PFSK-1 (cell line): Measurements from ENCODE around the gene TRIM9.

Source experiments
- POLR2AphosphoS5 ChIP-seq: IDR thresholded peaks from 2 replicates; pipeline ENCODE4 v1.6.1; 2012; ENCODE audit warnings: low read depth, mild to moderate bottlenecking, control low read depth, low read length, moderate library complexity
- SIN3A ChIP-seq: IDR thresholded peaks from 2 replicates; pipeline ENCODE4 v1.6.1; 2012; ENCODE audit warnings: mild to moderate bottlenecking, low read length, moderate library complexity, borderline replicate concordance; ENCODE audit not compliant: insufficient read depth
- TAF1 ChIP-seq: IDR thresholded peaks from 2 replicates; pipeline ENCODE4 v1.6.1; 2012; ENCODE audit warnings: low read length, control low read depth, borderline replicate concordance; ENCODE audit not compliant: insufficient read depth
- TF ChIP-seq, protein P1 (sequence below), 2 experiments: IDR thresholded peaks; 2 replicates each; pipeline versions ENCODE4 v1.6.1 to v1.8.0; 2011 to 2012; ENCODE audit warnings: low read depth in 2 of 2, low read length in 2 of 2, control low read depth in 1 of 2, inconsistent platforms in 1 of 2, mild to moderate bottlenecking in 1 of 2, moderate library complexity in 1 of 2; ENCODE audit not compliant: insufficient read depth in 1 of 2

DNA sequence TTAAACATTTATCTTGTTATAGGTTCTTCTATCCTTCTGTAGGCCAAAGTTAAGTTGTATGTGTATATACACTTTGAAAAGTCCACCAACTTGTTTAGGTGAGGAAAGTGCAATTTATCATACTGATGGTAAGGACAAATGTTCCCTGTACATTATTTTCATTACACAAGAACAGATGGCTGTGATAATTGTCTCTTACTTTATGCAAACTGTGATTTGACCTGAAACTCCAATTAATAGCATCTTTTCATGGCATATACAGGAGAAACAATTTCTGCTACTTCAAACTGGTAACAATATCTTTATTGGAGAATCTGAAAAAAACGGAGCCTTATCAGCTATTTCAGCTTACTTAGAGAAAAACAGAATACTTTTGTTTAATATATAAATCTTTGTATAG lies 5.6 kb downstream of the TRIM9 start:
- TF ChIP-seq POLR2AphosphoS5 (no peak), TAF1 (no peak), SIN3A (no peak)
- TF ChIP-seq, protein P1, sequence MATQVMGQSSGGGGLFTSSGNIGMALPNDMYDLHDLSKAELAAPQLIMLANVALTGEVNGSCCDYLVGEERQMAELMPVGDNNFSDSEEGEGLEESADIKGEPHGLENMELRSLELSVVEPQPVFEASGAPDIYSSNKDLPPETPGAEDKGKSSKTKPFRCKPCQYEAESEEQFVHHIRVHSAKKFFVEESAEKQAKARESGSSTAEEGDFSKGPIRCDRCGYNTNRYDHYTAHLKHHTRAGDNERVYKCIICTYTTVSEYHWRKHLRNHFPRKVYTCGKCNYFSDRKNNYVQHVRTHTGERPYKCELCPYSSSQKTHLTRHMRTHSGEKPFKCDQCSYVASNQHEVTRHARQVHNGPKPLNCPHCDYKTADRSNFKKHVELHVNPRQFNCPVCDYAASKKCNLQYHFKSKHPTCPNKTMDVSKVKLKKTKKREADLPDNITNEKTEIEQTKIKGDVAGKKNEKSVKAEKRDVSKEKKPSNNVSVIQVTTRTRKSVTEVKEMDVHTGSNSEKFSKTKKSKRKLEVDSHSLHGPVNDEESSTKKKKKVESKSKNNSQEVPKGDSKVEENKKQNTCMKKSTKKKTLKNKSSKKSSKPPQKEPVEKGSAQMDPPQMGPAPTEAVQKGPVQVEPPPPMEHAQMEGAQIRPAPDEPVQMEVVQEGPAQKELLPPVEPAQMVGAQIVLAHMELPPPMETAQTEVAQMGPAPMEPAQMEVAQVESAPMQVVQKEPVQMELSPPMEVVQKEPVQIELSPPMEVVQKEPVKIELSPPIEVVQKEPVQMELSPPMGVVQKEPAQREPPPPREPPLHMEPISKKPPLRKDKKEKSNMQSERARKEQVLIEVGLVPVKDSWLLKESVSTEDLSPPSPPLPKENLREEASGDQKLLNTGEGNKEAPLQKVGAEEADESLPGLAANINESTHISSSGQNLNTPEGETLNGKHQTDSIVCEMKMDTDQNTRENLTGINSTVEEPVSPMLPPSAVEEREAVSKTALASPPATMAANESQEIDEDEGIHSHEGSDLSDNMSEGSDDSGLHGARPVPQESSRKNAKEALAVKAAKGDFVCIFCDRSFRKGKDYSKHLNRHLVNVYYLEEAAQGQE (IDR thresholded peaks at IDR 0.05; ENCODE audit: insufficient read depth in 1 of 2, low read depth in 2 of 2, low read length in 2 of 2): no peak
